ENCODE measurements around the gene BPIFB4. TPM values are rescaled to one million over a fixed set of nuclear protein-coding genes. Genes with fewer than 3 reads are reported as not detected.

Gene BPIFB4
- total and polyA plus RNA-seq, 2 experiments from 2014 or later, result not detected

- H4K20me1 ChIP-seq (replicated peaks; ENCODE audit: insufficient read depth), result no peaks in the 10 kb centered on the region; the same call in 1 of the 2 replicates
- H3K79me2 ChIP-seq (replicated peaks; ENCODE audit: insufficient read depth), result no peaks in the 10 kb centered on the region
- H2AFZ ChIP-seq, result no peak overlapping the region
- H3K9me2 ChIP-seq (ENCODE audit: insufficient read depth), result no peaks in the 10 kb centered on the region
- no peak overlapping the region for H3K4me3 ChIP-seq
- no peaks in the 10 kb centered on the region for H3K27me3 ChIP-seq (ENCODE audit: insufficient read depth)
- DNase-seq (ENCODE audit: low spot score) (no peak), ATAC-seq (no peak)
- no peak overlapping the region for H3K27ac ChIP-seq (ENCODE audit: low read depth)
- H3K4me2 ChIP-seq, result no peak overlapping the region
- Mint-ChIP-seq H3K36me3 (ENCODE audit: low read depth) (no peaks in the 10 kb centered on the region), H3K4me3 (no peak overlapping the region), H3K9me3 (peaks cover 3% of the 10 kb centered on the region; the same call in 2 of the 3 replicates), H3K4me1 (no peaks in the 10 kb centered on the region), H3K27ac (no peak overlapping the region), H3K27me3 (ENCODE audit: insufficient read depth, low read depth, poor library complexity) (peaks cover 3% of the 10 kb centered on the region)
- TF ChIP-seq POLR2AphosphoS5 (IDR thresholded peaks at IDR 0.05; ENCODE audit: low read depth) (no peak), JUNB (IDR thresholded peaks at IDR 0.05; ENCODE audit: unreplicated experiment) (no peak), NANOG (IDR thresholded peaks at IDR 0.05; ENCODE audit: borderline replicate concordance) (no peak), ZNF114 (CRISPR knock-in tag; IDR thresholded peaks at IDR 0.05) (no peak), ZNF331 (CRISPR knock-in tag; IDR thresholded peaks at IDR 0.05; ENCODE audit: low read depth) (no peak), CTCF (conservative IDR thresholded peaks at IDR 0.05; ENCODE audit: low read depth in 2 of 2) (no peak), ZNF462 (CRISPR knock-in tag; IDR thresholded peaks at IDR 0.05) (no peak), ETS1 (IDR thresholded peaks at IDR 0.05) (no peak), CREB1 (CRISPR knock-in tag; IDR thresholded peaks at IDR 0.05; ENCODE audit: low read depth) (no peak), REST (IDR thresholded peaks at IDR 0.05; ENCODE audit: unreplicated experiment) (no peak), EZH2phosphoT487 (IDR thresholded peaks at IDR 0.05; ENCODE audit: unreplicated experiment) (no peak), STAT1 (IDR thresholded peaks at IDR 0.05; ENCODE audit: unreplicated experiment) (no peak), EZH2 (IDR thresholded peaks at IDR 0.05; ENCODE audit: low read depth, unreplicated experiment) (no peak)
- H3F3A ChIP-seq (replicated peaks; ENCODE audit: low read depth), result no peaks in the 10 kb centered on the region
- H3K36me3 ChIP-seq (ENCODE audit: insufficient read depth), result no peaks in the 10 kb centered on the region
- H3K4me1 ChIP-seq (ENCODE audit: insufficient read depth), result no peaks in the 10 kb centered on the region
Measured at GRCh38 chr20:33147299-33147698, 67.9 kb downstream of the BPIFB4 start.

All from GM23338 (cell line).